ENCODE data around the gene ARSI. TPM values are rescaled to one million over a fixed set of nuclear protein-coding genes. Genes with fewer than 3 reads are reported as not detected.
A peak's percentile ranks its signal among the peaks of the same experiment; 100 is the strongest.

The ARSI gene
- total and polyA plus RNA-seq, 9 donors, result 6.3 to 11.7 (median 9.4) TPM

DNA sequence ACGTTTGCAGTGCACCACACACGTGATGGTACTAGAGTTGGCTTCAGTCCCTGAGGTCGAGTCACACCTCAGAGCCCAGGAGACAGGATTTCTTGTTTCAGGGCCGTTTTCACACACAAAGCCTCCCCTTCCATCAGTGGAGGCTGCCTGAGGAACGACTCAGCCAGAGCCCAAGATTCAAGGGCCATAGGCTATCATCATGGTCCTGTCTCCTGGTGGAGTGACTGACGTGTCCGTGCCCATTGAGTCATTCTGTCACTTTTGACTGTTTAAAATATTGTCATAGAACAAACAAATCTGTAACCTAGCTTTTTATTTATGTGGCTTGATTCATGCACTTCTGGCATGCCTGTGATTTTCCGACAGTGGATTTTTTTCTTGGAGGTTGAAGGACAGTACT is 41.5 kb downstream of the ARSI start:
- DNase-seq, result no peak
- no peaks in the 10 kb centered on the region for H3K9me3 ChIP-seq (replicated peaks; ENCODE audit: control insufficient read depth, low read depth, low read length)
- H3K27ac ChIP-seq (ENCODE audit: low read length), result no peak overlapping the region
- no peaks in the 10 kb centered on the region for H3K36me3 ChIP-seq (ENCODE audit: control insufficient read depth, insufficient read depth, low read length)
- H3K27me3 ChIP-seq (ENCODE audit: control insufficient read depth, insufficient read depth, low read length), result peaks cover 2% of the 10 kb centered on the region
- WGBS (ENCODE audit: insufficient coverage), result 59% methylated on average over 3 of the region's 8 CpGs
- H3K4me3 ChIP-seq (ENCODE audit: low read length), result no peak overlapping the region
- H3K4me1 ChIP-seq (ENCODE audit: control insufficient read depth, insufficient read depth, low read length), result peaks cover 19% of the 10 kb centered on the region

- H3K9me3 ChIP-seq (replicated peaks; ENCODE audit: control insufficient read depth, low read depth, low read length), result no peaks in the 10 kb centered on the region
- H3K27me3 ChIP-seq (ENCODE audit: control insufficient read depth, insufficient read depth, low read length), result peaks cover 2% of the 10 kb centered on the region
- DNase-seq, result peak; percentile 91
- peak overlapping the region; percentile 29 for H3K27ac ChIP-seq (ENCODE audit: low read length)
- H3K4me3 ChIP-seq (ENCODE audit: low read length), result no peak overlapping the region
- H3K36me3 ChIP-seq (ENCODE audit: control insufficient read depth, insufficient read depth, low read length), result no peaks in the 10 kb centered on the region
- H3K4me1 ChIP-seq (ENCODE audit: control insufficient read depth, insufficient read depth, low read length), result peaks cover 25% of the 10 kb centered on the region
- WGBS (ENCODE audit: insufficient coverage), result 14% methylated on average over 2 of the region's 6 CpGs
Measured at GRCh38 chr5:150258130-150258529, 44.6 kb downstream of the ARSI start.

GRCh38 chr5:150257424-150257823 is 45.3 kb downstream of the ARSI start:
- Histone ChIP-seq H3K36me3 (ENCODE audit: control insufficient read depth, insufficient read depth, low read length) (no peaks in the 10 kb centered on the region), H3K27ac (ENCODE audit: low read length) (peak overlapping the region; percentile 29), H3K4me3 (ENCODE audit: low read length) (no peak overlapping the region), H3K4me1 (ENCODE audit: control insufficient read depth, insufficient read depth, low read length) (peaks cover 25% of the 10 kb centered on the region), H3K9me3 (replicated peaks; ENCODE audit: control insufficient read depth, low read depth, low read length) (no peaks in the 10 kb centered on the region), H3K27me3 (ENCODE audit: control insufficient read depth, insufficient read depth, low read length) (peaks cover 2% of the 10 kb centered on the region)
- WGBS (ENCODE audit: insufficient coverage), result 83% methylated on average over 9 of the region's 11 CpGs
- DNase-seq, result no peak

DNA sequence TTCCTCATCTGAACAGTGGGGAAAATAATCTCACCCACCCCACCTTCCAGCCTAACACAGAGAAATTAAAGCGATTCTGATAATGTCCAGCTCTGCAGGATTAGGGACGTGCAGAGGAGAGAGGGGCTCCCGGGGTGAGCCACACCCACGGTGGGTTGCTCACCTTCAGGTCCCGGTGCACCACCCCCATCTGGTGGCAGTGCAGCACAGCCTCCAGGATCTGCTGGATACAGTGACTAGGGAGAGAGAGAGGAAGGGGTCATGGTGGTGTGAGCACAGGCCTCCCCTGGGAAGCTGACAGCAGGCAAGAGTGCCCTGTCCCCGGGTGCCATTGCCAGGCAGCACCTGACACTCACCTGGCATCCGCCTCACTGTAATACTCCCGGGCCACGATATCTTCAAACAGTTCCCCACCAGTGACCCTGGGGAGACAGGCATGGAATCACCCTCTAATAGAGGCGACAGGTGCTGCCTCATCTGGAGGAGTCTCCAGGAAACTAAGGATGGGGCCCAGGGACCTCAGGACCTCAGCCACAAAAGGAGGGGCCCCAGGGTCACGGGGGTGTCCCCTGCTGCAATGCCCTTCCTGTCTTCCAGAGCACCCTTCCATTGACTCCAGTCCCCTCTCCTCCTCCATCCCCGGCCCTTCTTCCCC is 46.2 kb downstream of the ARSI start:
- Histone ChIP-seq H3K27me3 (ENCODE audit: control insufficient read depth, insufficient read depth, low read length) (peaks cover 2% of the 10 kb centered on the region), H3K36me3 (ENCODE audit: control insufficient read depth, insufficient read depth, low read length) (no peaks in the 10 kb centered on the region), H3K9me3 (replicated peaks; ENCODE audit: control insufficient read depth, low read depth, low read length) (no peaks in the 10 kb centered on the region), H3K4me1 (ENCODE audit: control insufficient read depth, insufficient read depth, low read length) (peaks cover 25% of the 10 kb centered on the region), H3K4me3 (ENCODE audit: low read length) (no peak overlapping the region), H3K27ac (ENCODE audit: low read length) (no peak overlapping the region)
- WGBS (ENCODE audit: insufficient coverage), result 71% methylated on average over 6 of the region's 12 CpGs
- no peak for DNase-seq

DNA sequence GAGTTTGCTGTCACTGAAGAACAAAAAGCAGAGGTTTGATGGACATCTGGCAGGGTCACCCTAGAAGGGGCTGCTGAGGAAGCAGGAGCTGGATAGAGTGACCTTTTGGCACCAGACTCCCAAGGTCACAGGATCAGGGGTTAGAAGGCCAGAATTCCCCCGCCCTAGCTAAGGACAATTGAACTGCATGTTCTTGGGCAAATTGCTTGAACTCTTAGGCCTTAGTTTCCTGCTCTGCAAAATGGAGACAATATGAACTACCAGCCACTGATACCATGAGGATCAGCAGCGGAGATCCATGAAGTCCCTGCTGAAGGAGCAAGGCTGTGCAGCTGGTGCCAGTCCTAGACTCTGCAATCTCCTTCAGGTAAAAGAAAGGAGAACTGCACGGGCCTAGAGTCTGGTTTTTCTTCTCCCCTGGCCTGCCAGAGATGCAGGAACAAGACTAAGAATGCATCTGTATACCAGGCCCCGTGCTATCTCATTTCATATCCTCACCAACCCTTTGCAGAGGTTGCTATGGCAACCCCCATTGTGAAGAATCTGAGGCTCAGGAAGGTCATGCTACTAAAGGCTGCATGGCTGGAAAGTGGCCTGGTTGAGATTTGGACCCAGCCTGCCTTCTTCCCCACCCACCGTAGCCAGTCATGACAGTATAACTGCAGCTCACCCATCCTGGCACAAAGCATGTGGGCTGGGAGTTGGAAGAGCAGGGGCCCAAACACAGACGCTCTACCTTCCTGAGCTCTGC is 46.9 kb downstream of the ARSI start:
- Histone ChIP-seq H3K27me3 (ENCODE audit: control insufficient read depth, insufficient read depth, low read length) (no peaks in the 10 kb centered on the region), H3K27ac (ENCODE audit: low read length) (no peak overlapping the region), H3K4me3 (ENCODE audit: low read length) (no peak overlapping the region), H3K9me3 (replicated peaks; ENCODE audit: control insufficient read depth, low read depth, low read length) (no peaks in the 10 kb centered on the region), H3K36me3 (ENCODE audit: control insufficient read depth, insufficient read depth, low read length) (no peaks in the 10 kb centered on the region), H3K4me1 (ENCODE audit: control insufficient read depth, insufficient read depth, low read length) (peaks cover 25% of the 10 kb centered on the region)
- 70% methylated on average over 2 of the region's 6 CpGs for whole genome bisulfite sequencing (ENCODE audit: insufficient coverage)
- peak; percentile 37 for DNase-seq

DNA sequence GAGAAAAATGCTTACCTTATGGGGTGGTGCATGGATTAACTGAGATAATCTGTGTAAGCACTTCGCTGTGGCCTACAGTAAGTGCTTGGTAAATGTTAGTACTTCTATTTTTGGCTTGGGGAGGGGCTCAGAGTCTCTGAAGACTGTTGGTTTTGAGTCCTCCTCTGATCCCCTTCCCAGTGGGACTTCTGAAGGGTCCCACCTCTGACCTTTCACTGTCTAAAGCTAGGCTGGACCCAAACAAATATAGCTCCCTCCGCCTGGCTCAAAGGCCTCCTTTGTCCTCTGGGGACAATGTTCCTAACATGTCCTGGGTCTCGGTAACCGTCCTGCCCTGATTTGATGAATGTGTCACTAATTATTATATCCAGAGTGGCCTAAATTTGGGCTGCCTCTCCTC is 47.9 kb downstream of the ARSI start:
- DNase-seq, result no peak
- Histone ChIP-seq H3K9me3 (replicated peaks; ENCODE audit: control insufficient read depth, low read depth, low read length) (no peaks in the 10 kb centered on the region), H3K27ac (ENCODE audit: low read length) (no peak overlapping the region), H3K36me3 (ENCODE audit: control insufficient read depth, insufficient read depth, low read length) (no peaks in the 10 kb centered on the region), H3K27me3 (ENCODE audit: control insufficient read depth, insufficient read depth, low read length) (no peaks in the 10 kb centered on the region), H3K4me3 (ENCODE audit: low read length) (no peak overlapping the region), H3K4me1 (ENCODE audit: control insufficient read depth, insufficient read depth, low read length) (peaks cover 25% of the 10 kb centered on the region)
- no CpG with 5 or more reads among the region's 4 CpGs for WGBS (ENCODE audit: insufficient coverage)

DNA sequence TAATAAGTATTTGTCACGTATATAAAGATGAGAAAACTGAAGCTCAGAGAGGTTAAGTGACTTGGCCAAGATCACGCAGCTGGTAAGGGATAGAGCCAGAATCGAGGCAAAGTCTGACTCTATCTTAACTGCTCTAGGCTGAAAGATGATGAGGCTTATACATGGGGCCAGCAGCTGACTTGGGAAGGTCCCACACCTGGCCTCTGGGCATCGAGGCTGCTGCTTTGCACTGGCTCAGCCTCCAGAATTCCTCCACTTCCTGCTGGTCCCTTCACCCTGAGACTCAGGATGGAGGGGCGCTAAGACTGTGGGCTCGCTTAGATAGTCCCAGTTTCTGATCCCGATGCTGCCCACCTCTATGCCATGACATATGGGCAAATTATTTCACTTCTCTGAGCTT is 48.3 kb downstream of the ARSI start:
- Histone ChIP-seq H3K9me3 (replicated peaks; ENCODE audit: control insufficient read depth, low read depth, low read length) (no peaks in the 10 kb centered on the region), H3K4me3 (ENCODE audit: low read length) (no peak overlapping the region), H3K27ac (ENCODE audit: low read length) (no peak overlapping the region), H3K4me1 (ENCODE audit: control insufficient read depth, insufficient read depth, low read length) (peaks cover 25% of the 10 kb centered on the region), H3K36me3 (ENCODE audit: control insufficient read depth, insufficient read depth, low read length) (no peaks in the 10 kb centered on the region), H3K27me3 (ENCODE audit: control insufficient read depth, insufficient read depth, low read length) (no peaks in the 10 kb centered on the region)
- DNase-seq, result no peak
- 74% methylated on average over 5 of the region's 7 CpGs for WGBS (ENCODE audit: insufficient coverage)

DNA sequence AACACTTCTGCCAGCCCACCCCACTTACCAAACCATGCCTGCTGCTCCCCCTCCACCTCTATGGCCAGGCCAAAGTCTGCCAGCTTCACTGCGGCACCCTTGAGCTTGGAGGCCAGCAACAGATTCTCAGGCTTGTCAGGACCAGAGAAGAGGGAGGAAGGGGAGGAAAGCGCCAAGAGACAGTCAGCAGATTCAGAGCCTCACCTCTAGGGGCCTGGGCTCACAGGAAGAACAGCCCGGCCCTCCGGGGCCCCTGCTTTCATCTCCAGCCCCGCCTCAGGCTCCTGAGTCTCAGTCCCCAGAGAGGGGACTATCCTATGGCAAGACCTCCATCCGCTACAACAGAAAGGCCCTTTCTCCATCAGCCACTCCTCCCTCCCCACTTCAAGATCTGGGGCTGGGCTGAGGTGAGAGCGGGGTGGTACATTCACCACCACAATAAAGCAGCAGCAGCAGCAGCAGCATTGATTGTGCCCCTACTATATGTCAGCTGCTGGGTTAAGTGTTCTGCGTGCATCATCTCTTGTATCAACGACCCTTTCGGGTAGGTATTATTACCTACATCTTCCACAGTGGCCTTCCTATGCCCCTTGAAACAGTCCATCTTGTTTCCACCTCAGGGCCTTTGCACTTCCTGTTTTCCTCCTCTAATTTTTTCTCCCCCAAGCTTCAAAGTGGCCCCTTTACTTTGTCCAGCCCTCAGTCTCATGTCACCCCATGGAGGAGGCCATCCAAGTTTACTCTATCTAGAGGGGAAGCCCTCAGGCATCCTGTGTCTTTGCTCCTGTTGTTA is 49.1 kb downstream of the ARSI start:
- H3K4me3 ChIP-seq (ENCODE audit: low read length), result no peak overlapping the region
- H3K4me1 ChIP-seq (ENCODE audit: control insufficient read depth, insufficient read depth, low read length), result peaks cover 25% of the 10 kb centered on the region
- no peak for DNase-seq
- H3K36me3 ChIP-seq (ENCODE audit: control insufficient read depth, insufficient read depth, low read length), result no peaks in the 10 kb centered on the region
- no peaks in the 10 kb centered on the region for H3K9me3 ChIP-seq (replicated peaks; ENCODE audit: control insufficient read depth, low read depth, low read length)
- WGBS (ENCODE audit: insufficient coverage), result 77% methylated on average over 7 of the region's 10 CpGs
- H3K27ac ChIP-seq (ENCODE audit: low read length), result no peak overlapping the region
- H3K27me3 ChIP-seq (ENCODE audit: control insufficient read depth, insufficient read depth, low read length), result no peaks in the 10 kb centered on the region

- H3K9me3 ChIP-seq (replicated peaks; ENCODE audit: control insufficient read depth, low read depth, low read length), result no peaks in the 10 kb centered on the region
- no peak for DNase-seq
- no peaks in the 10 kb centered on the region for H3K27me3 ChIP-seq (ENCODE audit: control insufficient read depth, insufficient read depth, low read length)
- H3K36me3 ChIP-seq (ENCODE audit: control insufficient read depth, insufficient read depth, low read length), result no peaks in the 10 kb centered on the region
- no peak overlapping the region for H3K4me3 ChIP-seq (ENCODE audit: low read length)
- H3K4me1 ChIP-seq (ENCODE audit: control insufficient read depth, insufficient read depth, low read length), result peaks cover 25% of the 10 kb centered on the region
- 94% methylated on average over 5 of the region's 6 CpGs for WGBS (ENCODE audit: insufficient coverage)
- H3K27ac ChIP-seq (ENCODE audit: low read length), result no peak overlapping the region
Measured at GRCh38 chr5:150252489-150252888, 50.2 kb downstream of the ARSI start.

- 83% methylated on average over 1 of the region's 7 CpGs for WGBS (ENCODE audit: insufficient coverage)
- Histone ChIP-seq H3K4me1 (ENCODE audit: control insufficient read depth, insufficient read depth, low read length) (peaks cover 32% of the 10 kb centered on the region), H3K4me3 (ENCODE audit: low read length) (no peak overlapping the region), H3K36me3 (ENCODE audit: control insufficient read depth, insufficient read depth, low read length) (no peaks in the 10 kb centered on the region), H3K27ac (ENCODE audit: low read length) (no peak overlapping the region), H3K27me3 (ENCODE audit: control insufficient read depth, insufficient read depth, low read length) (no peaks in the 10 kb centered on the region), H3K9me3 (replicated peaks; ENCODE audit: control insufficient read depth, low read depth, low read length) (no peaks in the 10 kb centered on the region)
- DNase-seq, result no peak
Measured at GRCh38 chr5:150251504-150251903, 51.2 kb downstream of the ARSI start.

Measured in muscle of leg (tissue), 11 donors.